22Rv1 (cell line): ENCODE data around the gene MBD1.

Experiments
- ZFX ChIP-seq: fragments of 450-650 bp; IDR thresholded peaks from 2 replicates; pipeline ENCODE4 v1.6.1; 2017; ENCODE audit warnings: antibody characterized with exemption, borderline replicate concordance
- TF ChIP-seq, protein P1 (sequence below): fragments of 450-650 bp; IDR thresholded peaks from 2 replicates; pipeline ENCODE4 v1.5.1; 2017; ENCODE audit warnings: mild to moderate bottlenecking

- TF ChIP-seq, protein P1, sequence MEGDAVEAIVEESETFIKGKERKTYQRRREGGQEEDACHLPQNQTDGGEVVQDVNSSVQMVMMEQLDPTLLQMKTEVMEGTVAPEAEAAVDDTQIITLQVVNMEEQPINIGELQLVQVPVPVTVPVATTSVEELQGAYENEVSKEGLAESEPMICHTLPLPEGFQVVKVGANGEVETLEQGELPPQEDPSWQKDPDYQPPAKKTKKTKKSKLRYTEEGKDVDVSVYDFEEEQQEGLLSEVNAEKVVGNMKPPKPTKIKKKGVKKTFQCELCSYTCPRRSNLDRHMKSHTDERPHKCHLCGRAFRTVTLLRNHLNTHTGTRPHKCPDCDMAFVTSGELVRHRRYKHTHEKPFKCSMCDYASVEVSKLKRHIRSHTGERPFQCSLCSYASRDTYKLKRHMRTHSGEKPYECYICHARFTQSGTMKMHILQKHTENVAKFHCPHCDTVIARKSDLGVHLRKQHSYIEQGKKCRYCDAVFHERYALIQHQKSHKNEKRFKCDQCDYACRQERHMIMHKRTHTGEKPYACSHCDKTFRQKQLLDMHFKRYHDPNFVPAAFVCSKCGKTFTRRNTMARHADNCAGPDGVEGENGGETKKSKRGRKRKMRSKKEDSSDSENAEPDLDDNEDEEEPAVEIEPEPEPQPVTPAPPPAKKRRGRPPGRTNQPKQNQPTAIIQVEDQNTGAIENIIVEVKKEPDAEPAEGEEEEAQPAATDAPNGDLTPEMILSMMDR, result no peak
- no peak for TF ChIP-seq ZFX
Observed at GRCh38 chr18:50311650-50312049, 30.3 kb upstream of the MBD1 start.
